Lower leg skin (tissue), 4 donors: ENCODE results near the gene VIT. TPM values are rescaled to one million over a fixed set of nuclear protein-coding genes. Genes with fewer than 3 reads are reported as not detected.
"Not testable (repeated sequence)": the region's sequence is repeated elsewhere in the genome, so short reads cannot be mapped to it uniquely, and the experiment has no call there.

Experiments used
- DNase-seq, 2 donors: peaks; one replicate each; pipeline ENCODE4 v3.0.0-alpha.2; 2019; ENCODE audit warnings: low spot score in 2 of 2
- H3K4me3 ChIP-seq: fragments of 200-600 bp; sonication (generic); 2 replicates; pipeline ENCODE4 v1.5.1; 2017; ENCODE audit warnings: mild to moderate bottlenecking, low read depth; ENCODE audit not compliant: poor library complexity, severe bottlenecking
- POLR2A ChIP-seq, 2 donors: fragments of 450-650 bp; IDR thresholded peaks; one replicate each; pipeline ENCODE4 v1.6.1; 2016 to 2017; ENCODE audit warnings: antibody characterized with exemption in 2 of 2, mild to moderate bottlenecking in 1 of 2, moderate library complexity in 1 of 2
- WGBS, 2 donors: methylation state at CpG; one replicate each; pipeline ENCODE4 v1.1.5; 2018; 5-methylcytosine and 5-hydroxymethylcytosine counted together
- intact Hi-C: fragments of 100-400 bp; cut with DNase I; formaldehyde crosslinking; loops from one replicate; pipeline ENCODE4 v1.15.0; 2023; ENCODE audit warnings: low total_unique reads
- total RNA-seq, 4 donors: library from RNA; depleted of rRNA; stranded (reverse); fragments of >200 nt; gene quantifications; one replicate each; pipeline ENCODE4 v1.1.0, GENCODE V29; 2016
- TF ChIP-seq, protein P1 (sequence below), 3 donors: fragments of 450-650 bp; IDR thresholded peaks; one replicate each; pipeline ENCODE4 v1.5.1; 2016; ENCODE audit warnings: antibody characterized with exemption in 3 of 3, mild to moderate bottlenecking in 3 of 3, moderate library complexity in 2 of 3

Gene VIT
- total RNA-seq, 4 donors from 2014 or later: 10.0 to 23.7 (median 13.8) TPM

DNA sequence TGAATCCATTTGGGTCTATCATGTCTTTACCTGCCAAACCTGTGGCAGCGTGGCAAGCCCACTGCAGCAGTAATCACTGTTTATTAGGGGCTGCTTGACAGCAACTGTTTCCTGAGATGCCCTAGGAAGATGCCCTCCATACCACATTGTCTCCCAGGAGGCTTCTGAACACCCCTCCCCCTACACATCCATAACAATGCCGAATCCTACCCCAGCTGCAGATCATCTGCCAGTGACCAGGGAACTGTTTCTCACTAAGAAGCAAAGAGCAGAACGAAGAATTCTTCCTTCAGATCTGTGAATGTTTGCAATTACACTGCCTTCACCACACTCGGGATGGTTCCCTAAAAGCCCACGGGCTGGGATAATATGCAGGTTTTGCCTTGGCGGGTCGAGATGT, 127.8 kb downstream of the VIT start:
- WGBS, 2 donors: 64 to 67% methylated on average over 7 of the region's 7 CpGs
- TF ChIP-seq, protein P1, sequence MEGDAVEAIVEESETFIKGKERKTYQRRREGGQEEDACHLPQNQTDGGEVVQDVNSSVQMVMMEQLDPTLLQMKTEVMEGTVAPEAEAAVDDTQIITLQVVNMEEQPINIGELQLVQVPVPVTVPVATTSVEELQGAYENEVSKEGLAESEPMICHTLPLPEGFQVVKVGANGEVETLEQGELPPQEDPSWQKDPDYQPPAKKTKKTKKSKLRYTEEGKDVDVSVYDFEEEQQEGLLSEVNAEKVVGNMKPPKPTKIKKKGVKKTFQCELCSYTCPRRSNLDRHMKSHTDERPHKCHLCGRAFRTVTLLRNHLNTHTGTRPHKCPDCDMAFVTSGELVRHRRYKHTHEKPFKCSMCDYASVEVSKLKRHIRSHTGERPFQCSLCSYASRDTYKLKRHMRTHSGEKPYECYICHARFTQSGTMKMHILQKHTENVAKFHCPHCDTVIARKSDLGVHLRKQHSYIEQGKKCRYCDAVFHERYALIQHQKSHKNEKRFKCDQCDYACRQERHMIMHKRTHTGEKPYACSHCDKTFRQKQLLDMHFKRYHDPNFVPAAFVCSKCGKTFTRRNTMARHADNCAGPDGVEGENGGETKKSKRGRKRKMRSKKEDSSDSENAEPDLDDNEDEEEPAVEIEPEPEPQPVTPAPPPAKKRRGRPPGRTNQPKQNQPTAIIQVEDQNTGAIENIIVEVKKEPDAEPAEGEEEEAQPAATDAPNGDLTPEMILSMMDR (IDR thresholded peaks at IDR 0.05): no peak
- TF ChIP-seq POLR2A (IDR thresholded peaks at IDR 0.05): no peak

DNA sequence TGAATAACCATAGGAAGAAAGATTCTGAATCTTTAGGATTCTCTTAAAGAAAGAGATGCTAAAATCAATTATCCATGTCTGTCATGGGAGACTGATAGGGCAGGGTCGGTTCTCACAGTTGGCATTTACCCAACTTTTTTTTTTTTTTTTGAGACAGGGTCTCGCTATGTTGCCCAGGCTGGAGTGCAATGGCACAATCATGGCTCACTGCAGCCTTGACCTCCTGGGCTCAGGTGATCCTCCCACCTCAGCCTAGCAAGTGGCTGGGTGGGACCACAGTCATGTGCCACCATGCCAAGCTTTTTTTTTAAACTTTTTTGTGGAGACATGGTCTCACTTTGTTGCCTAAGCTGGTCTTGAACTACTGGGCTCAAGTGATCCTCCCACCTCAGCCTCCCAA, 128.2 kb downstream of the VIT start:
- H3K4me3 ChIP-seq, DNase-seq, intact Hi-C loops: not testable (repeated sequence)
- WGBS, 2 donors: 43 to 68% methylated on average over 2 of the region's 2 CpGs

More for the DNA sequence above, 127.8 kb downstream of the VIT start:
- no peak for DNase-seq
- intact Hi-C loops: no loop called here
- no peak overlapping the region for H3K4me3 ChIP-seq

- WGBS, 2 donors: 55 to 79% methylated on average over 1 of the region's 1 CpG
- DNase-seq: no peak
- H3K4me3 ChIP-seq: no peak overlapping the region
- TF ChIP-seq, protein P1 (IDR thresholded peaks at IDR 0.05): no peak
- no peak for TF ChIP-seq POLR2A (IDR thresholded peaks at IDR 0.05)
- intact Hi-C loops: no loop called here
Measured at GRCh38 chr2:36831185-36831584, 134.7 kb downstream of the VIT start.

DNA sequence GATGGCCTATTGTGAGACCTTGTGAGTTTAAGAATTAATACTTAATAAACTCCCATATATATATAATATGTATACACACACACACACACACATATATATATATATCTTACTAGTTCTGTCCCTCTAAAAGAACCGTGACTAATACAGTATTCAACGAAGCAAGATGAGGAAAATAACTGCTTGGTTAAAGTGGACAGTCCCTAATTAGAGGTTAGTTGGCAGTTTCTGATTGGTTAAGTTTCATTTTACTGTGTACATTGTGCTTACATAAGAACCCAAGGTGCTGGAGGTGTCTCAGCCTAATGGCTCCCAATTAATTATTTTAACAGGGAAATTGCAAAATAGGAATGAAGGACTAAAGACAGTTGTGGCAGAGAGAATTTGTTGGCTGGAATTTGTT, 137.7 kb downstream of the VIT start:
- no peak overlapping the region for H3K4me3 ChIP-seq
- TF ChIP-seq, protein P1 (IDR thresholded peaks at IDR 0.05): no peak
- no peak for TF ChIP-seq POLR2A (IDR thresholded peaks at IDR 0.05)
- intact Hi-C loops: no loop called here
- no peak for DNase-seq
- WGBS, 2 donors: 93% methylated on average over 2 of the region's 2 CpGs

DNA sequence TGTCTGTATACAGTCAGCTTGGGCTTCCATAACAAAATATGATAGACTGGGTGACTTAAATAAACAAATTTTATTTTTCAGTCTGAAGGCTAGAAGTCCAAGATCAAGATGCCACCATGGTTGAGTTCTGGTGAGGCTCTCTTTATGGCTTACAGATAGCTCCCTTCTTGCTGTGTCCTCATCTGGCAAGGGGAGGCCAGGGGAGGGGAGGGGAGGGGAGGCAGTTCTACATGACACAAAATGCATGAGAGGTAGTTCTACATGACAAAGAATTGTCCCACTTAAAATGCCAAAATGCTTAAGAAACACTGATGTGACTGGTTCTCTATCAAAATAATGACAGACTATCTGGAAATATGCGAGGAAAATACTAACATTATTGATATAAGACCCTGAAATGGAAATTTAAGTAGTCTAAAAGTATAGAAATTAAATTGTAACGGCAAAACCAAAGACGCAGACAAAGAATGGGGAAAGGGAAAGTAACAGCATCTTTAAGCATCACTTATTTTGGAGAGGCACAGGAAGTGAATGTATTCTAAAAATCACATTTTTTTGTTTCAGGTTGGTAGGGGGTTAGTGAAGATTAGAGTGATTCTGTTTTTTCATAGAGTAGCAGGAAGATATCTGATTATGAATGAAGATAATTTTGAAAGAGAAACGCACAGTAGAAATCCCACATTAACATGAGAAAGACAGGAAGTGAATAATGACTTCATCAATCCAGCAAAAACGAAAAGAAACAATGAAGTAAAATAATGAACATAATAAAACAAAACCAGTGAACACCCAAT, 138.4 kb downstream of the VIT start:
- intact Hi-C loops: no loop called here
- no peak for DNase-seq
- WGBS, 2 donors: 46 to 49% methylated on average over 5 of the region's 5 CpGs
- H3K4me3 ChIP-seq: no peak overlapping the region
- TF ChIP-seq, protein P1 (IDR thresholded peaks at IDR 0.05): no peak
- no peak for TF ChIP-seq POLR2A (IDR thresholded peaks at IDR 0.05)

GRCh38 chr2:36839976-36840617, 143.6 kb downstream of the VIT start:
- no peak for DNase-seq
- intact Hi-C loops: no loop called here
- H3K4me3 ChIP-seq: no peak overlapping the region
- 74 to 78% methylated on average over 4 of the region's 4 CpGs for WGBS, 2 donors
- TF ChIP-seq POLR2A (IDR thresholded peaks at IDR 0.05): no peak
- TF ChIP-seq, protein P1 (IDR thresholded peaks at IDR 0.05): no peak
